GM06990 (cell line): Measurements from ENCODE around the gene SNPH.

Experiments
- DNase-seq: peaks from one replicate; pipeline ENCODE4 v3.0.0-alpha.2; 2011; ENCODE audit not compliant: insufficient read length; ENCODE audit errors: extremely low read depth
- H3K27me3 ChIP-seq: replicated peaks from 2 replicates; pipeline ENCODE4 v1.6.0; 2011; ENCODE audit warnings: low read length; ENCODE audit not compliant: control insufficient read depth, insufficient read depth
- H3K36me3 ChIP-seq: 2 replicates; pipeline ENCODE4 v1.5.1; 2011; ENCODE audit warnings: low read length; ENCODE audit not compliant: control insufficient read depth, insufficient read depth
- H3K4me3 ChIP-seq: replicated peaks from 2 replicates; pipeline ENCODE4 v1.5.1; 2011; ENCODE audit warnings: low read depth, mild to moderate bottlenecking, control low read depth, low read length
- CTCF ChIP-seq: IDR thresholded peaks from 2 replicates; pipeline ENCODE4 v1.5.1; 2011; ENCODE audit warnings: low read length, control low read depth, mild to moderate bottlenecking, inconsistent platforms; ENCODE audit not compliant: insufficient read depth, poor library complexity, severe bottlenecking

SNPH gene

GRCh38 chr20:1287306-1287705, 21.2 kb downstream of the SNPH start:
- Histone ChIP-seq H3K27me3 (no peaks in the 10 kb centered on the region; the same call in 1 of the 2 replicates), H3K36me3 (no peaks in the 10 kb centered on the region), H3K4me3 (no peak overlapping the region)
- no peak for TF ChIP-seq CTCF
- no peak for DNase-seq

GRCh38 chr20:1287787-1288569, 21.9 kb downstream of the SNPH start:
- Histone ChIP-seq H3K27me3 (no peaks in the 10 kb centered on the region; the same call in 1 of the 2 replicates), H3K4me3 (no peak overlapping the region), H3K36me3 (no peaks in the 10 kb centered on the region)
- DNase-seq, result no peak
- TF ChIP-seq CTCF, result no peak

- DNase-seq, result no peak
- Histone ChIP-seq H3K27me3 (no peaks in the 10 kb centered on the region; the same call in none of the 2 replicates), H3K4me3 (no peak overlapping the region), H3K36me3 (no peaks in the 10 kb centered on the region)
- no peak for TF ChIP-seq CTCF
Measured at GRCh38 chr20:1291191-1291741, 25.2 kb downstream of the SNPH start.

- Histone ChIP-seq H3K27me3 (no peaks in the 10 kb centered on the region; the same call in none of the 2 replicates), H3K4me3 (no peak overlapping the region), H3K36me3 (no peaks in the 10 kb centered on the region)
- TF ChIP-seq CTCF, result no peak
- no peak for DNase-seq
Measured at GRCh38 chr20:1292620-1293019, 26.5 kb downstream of the SNPH start.

GRCh38 chr20:1293641-1294379, 27.7 kb downstream of the SNPH start:
- Histone ChIP-seq H3K4me3 (no peak overlapping the region), H3K36me3 (no peaks in the 10 kb centered on the region), H3K27me3 (no peaks in the 10 kb centered on the region; the same call in none of the 2 replicates)
- DNase-seq, result no peak
- no peak for TF ChIP-seq CTCF
